ENCODE measurements around the gene RGS10. TPM values are rescaled to one million over a fixed set of nuclear protein-coding genes. Genes with fewer than 3 reads are reported as not detected.

Gene RGS10
- polyA plus RNA-seq, 3 donors, result 57.1 to 87.2 (median 75.8) TPM

- no peak for DNase-seq
- H3K4me3 Mint-ChIP-seq, result no peak overlapping the region
Observed at GRCh38 chr10:119500821-119501220, 41.7 kb downstream of the RGS10 start.

GRCh38 chr10:119500123-119500795 is 42.3 kb downstream of the RGS10 start:
- TF ChIP-seq CTCF (IDR thresholded peaks at IDR 0.05), result no peak
- Histone ChIP-seq H3K4me1 (ENCODE audit: control insufficient read depth in 1 of 2, insufficient read depth in 2 of 2, low read length in 2 of 2) (no peaks in the 10 kb centered on the region), H3K9ac (ENCODE audit: insufficient read depth, low read length, poor library complexity, severe bottlenecking) (no peak overlapping the region), H3K27ac (ENCODE audit: low read depth in 1 of 2, low read length in 2 of 2) (no peak overlapping the region), H4K20me1 (ENCODE audit: insufficient read depth, low read length) (peaks cover 2% of the 10 kb centered on the region), H2AFZ (ENCODE audit: insufficient read depth, low read depth, low read length, poor library complexity, severe bottlenecking) (no peak overlapping the region), H3K79me2 (ENCODE audit: insufficient read depth, low read length) (no peaks in the 10 kb centered on the region), H3K9me3 (replicated peaks in 1 of 2; ENCODE audit: control insufficient read depth in 1 of 2, insufficient read depth in 1 of 2, low read length in 2 of 2) (no peaks in the 10 kb centered on the region), H3K4me2 (replicated peaks; ENCODE audit: extremely low read depth, low read length, poor library complexity, severe bottlenecking) (no peak overlapping the region), H3K4me3 (replicated peaks in 1 of 3; ENCODE audit: low read depth in 2 of 3, low read length in 3 of 3) (no peak overlapping the region), H3K36me3 (replicated peaks in 1 of 2; ENCODE audit: control insufficient read depth in 1 of 2, insufficient read depth in 2 of 2, low read length in 2 of 2) (peaks cover 20 to 50% of the 10 kb centered on the region in 2 donors), H3K27me3 (ENCODE audit: control insufficient read depth in 2 of 2, insufficient read depth in 2 of 2, low read length in 2 of 2) (no peaks in the 10 kb centered on the region)
- Mint-ChIP-seq H3K27me3 (ENCODE audit: low read depth in 3 of 3) (peaks cover 0 to 1% (median 0%) of the 10 kb centered on the region in 3 donors), H3K9me3 (peaks cover 0 to 1% (median 0%) of the 10 kb centered on the region in 7 donors), H3K4me3 (no peak overlapping the region), H3K4me1 (no peaks in the 10 kb centered on the region), H3K36me3 (peaks cover 40 to 56% of the 10 kb centered on the region in 2 donors), H3K27ac (no peak overlapping the region)
- WGBS (ENCODE audit: insufficient coverage), result 100% methylated on average over 2 of the region's 8 CpGs
- intact Hi-C loops (cut with micrococcal nuclease), result no loop called here
- no peak for DNase-seq

More at GRCh38 chr10:119500821-119501220, 41.7 kb downstream of the RGS10 start:
- H2AFZ ChIP-seq (ENCODE audit: insufficient read depth, low read depth, low read length, poor library complexity, severe bottlenecking), result no peak overlapping the region
- H3K27me3 ChIP-seq (ENCODE audit: control insufficient read depth in 2 of 2, insufficient read depth in 2 of 2, low read length in 2 of 2), result no peaks in the 10 kb centered on the region
- H3K4me2 ChIP-seq (replicated peaks; ENCODE audit: extremely low read depth, low read length, poor library complexity, severe bottlenecking), result no peak overlapping the region
- H3K27ac ChIP-seq (ENCODE audit: low read depth in 1 of 2, low read length in 2 of 2), result no peak overlapping the region
- H3K9ac ChIP-seq (ENCODE audit: insufficient read depth, low read length, poor library complexity, severe bottlenecking), result no peak overlapping the region
- H3K4me1 Mint-ChIP-seq, result no peaks in the 10 kb centered on the region
- intact Hi-C loops (cut with micrococcal nuclease), result no loop called here
- H3K36me3 Mint-ChIP-seq, result peaks cover 46 to 61% of the 10 kb centered on the region in 2 donors
- H3K9me3 Mint-ChIP-seq, result peaks cover 0 to 1% (median 0%) of the 10 kb centered on the region in 7 donors
- peaks cover 21 to 56% of the 10 kb centered on the region in 2 donors for H3K36me3 ChIP-seq (replicated peaks in 1 of 2; ENCODE audit: control insufficient read depth in 1 of 2, insufficient read depth in 2 of 2, low read length in 2 of 2)
- H3K79me2 ChIP-seq (ENCODE audit: insufficient read depth, low read length), result no peaks in the 10 kb centered on the region
- peaks cover 2% of the 10 kb centered on the region for H4K20me1 ChIP-seq (ENCODE audit: insufficient read depth, low read length)
- H3K9me3 ChIP-seq (replicated peaks in 1 of 2; ENCODE audit: control insufficient read depth in 1 of 2, insufficient read depth in 1 of 2, low read length in 2 of 2), result no peaks in the 10 kb centered on the region
- H3K4me3 ChIP-seq (replicated peaks in 1 of 3; ENCODE audit: low read depth in 2 of 3, low read length in 3 of 3), result no peak overlapping the region
- TF ChIP-seq CTCF (IDR thresholded peaks at IDR 0.05), result no peak
- WGBS (ENCODE audit: insufficient coverage), result 100% methylated on average over 1 of the region's 6 CpGs
- no peaks in the 10 kb centered on the region for H3K4me1 ChIP-seq (ENCODE audit: control insufficient read depth in 1 of 2, insufficient read depth in 2 of 2, low read length in 2 of 2)
- H3K27ac Mint-ChIP-seq, result no peak overlapping the region
- H3K27me3 Mint-ChIP-seq (ENCODE audit: low read depth in 3 of 3), result peaks cover 0 to 1% (median 0%) of the 10 kb centered on the region in 3 donors
